Activated T-helper 2 cell treated with anti-CD3 and anti-CD28 coated beads, Interferon-gamma antibody, Interleukin-2, Interleukin-4, amounts not matched to agents 10 μg/mL and 5 μg/mL and 100 μg/mL, durations not matched to agents 14 hours and 24 hours and 36 hours (primary cell): Measurements from ENCODE around the gene CFAP57. TPM values are rescaled to one million over a fixed set of nuclear protein-coding genes. Genes with fewer than 3 reads are reported as not detected.

Experiments used
- DNase-seq: peaks from one replicate; pipeline ENCODE4 v3.0.0; 2021; ENCODE audit warnings: low spot score
- H3K27ac Mint-ChIP-seq: one replicate; pipeline ENCODE4 v1.8.0; 2021; ENCODE audit warnings: mixed read lengths
- H3K27me3 Mint-ChIP-seq: one replicate; pipeline ENCODE4 v1.8.0; 2021; ENCODE audit warnings: low read depth, mixed read lengths
- H3K36me3 Mint-ChIP-seq: one replicate; pipeline ENCODE4 v1.8.0; 2021; ENCODE audit warnings: low read depth, mixed read lengths
- H3K4me1 Mint-ChIP-seq: one replicate; pipeline ENCODE4 v1.8.0; 2021; ENCODE audit warnings: low read depth, mixed read lengths
- H3K4me3 Mint-ChIP-seq: one replicate; pipeline ENCODE4 v1.8.0; 2021; ENCODE audit warnings: low read depth, mild to moderate bottlenecking, moderate library complexity, mixed read lengths
- H3K9me3 Mint-ChIP-seq: one replicate; pipeline ENCODE4 v1.8.0; 2021; ENCODE audit warnings: mixed read lengths
- intact Hi-C: fragments of 100-400 bp; cut with micrococcal nuclease; formaldehyde crosslinking; loops from one replicate; pipeline ENCODE4 v1.15.1; 2023
- total RNA-seq: library from RNA; stranded (reverse); gene quantifications from 2 replicates; pipeline ENCODE4 v1.2.3, GENCODE V29; 2022

The CFAP57 gene
- total RNA-seq, 1 donor from 2014 or later: 0.11 TPM

- DNase-seq: no peak
- Mint-ChIP-seq H3K4me1 (peaks cover 12% of the 10 kb centered on the region), H3K9me3 (peaks cover 4% of the 10 kb centered on the region), H3K36me3 (no peaks in the 10 kb centered on the region), H3K27me3 (peaks cover 2% of the 10 kb centered on the region), H3K4me3 (no peak overlapping the region), H3K27ac (no peak overlapping the region)
- intact Hi-C loops: no loop called here
Observed at GRCh38 chr1:43235451-43236121, 63.5 kb downstream of the CFAP57 start.

DNA sequence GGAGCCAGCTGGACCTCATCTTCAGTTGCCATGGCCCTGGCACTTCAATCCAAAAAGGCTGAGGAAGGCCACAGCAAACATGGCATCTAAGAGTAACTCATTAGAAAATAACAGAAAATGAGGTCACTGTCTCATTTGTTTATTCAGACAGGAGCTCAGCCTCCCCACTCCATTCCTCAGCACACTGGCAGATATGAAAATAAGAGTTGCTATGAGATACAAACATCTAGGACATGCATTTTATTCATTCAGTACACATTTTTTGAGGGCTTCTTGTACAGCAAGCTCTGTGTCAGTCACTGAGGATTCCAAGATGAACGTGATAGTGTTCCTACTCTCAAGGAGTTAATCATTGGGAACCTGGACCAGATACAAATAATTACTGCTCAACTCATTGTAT is 65.0 kb downstream of the CFAP57 start:
- peaks cover 12% of the 10 kb centered on the region for H3K4me1 Mint-ChIP-seq
- DNase-seq: no peak
- H3K36me3 Mint-ChIP-seq: no peaks in the 10 kb centered on the region
- intact Hi-C loops: no loop called here
- H3K4me3 Mint-ChIP-seq: no peak overlapping the region
- H3K9me3 Mint-ChIP-seq: peaks cover 5% of the 10 kb centered on the region
- no peak overlapping the region for H3K27ac Mint-ChIP-seq
- H3K27me3 Mint-ChIP-seq: peaks cover 2% of the 10 kb centered on the region

DNA sequence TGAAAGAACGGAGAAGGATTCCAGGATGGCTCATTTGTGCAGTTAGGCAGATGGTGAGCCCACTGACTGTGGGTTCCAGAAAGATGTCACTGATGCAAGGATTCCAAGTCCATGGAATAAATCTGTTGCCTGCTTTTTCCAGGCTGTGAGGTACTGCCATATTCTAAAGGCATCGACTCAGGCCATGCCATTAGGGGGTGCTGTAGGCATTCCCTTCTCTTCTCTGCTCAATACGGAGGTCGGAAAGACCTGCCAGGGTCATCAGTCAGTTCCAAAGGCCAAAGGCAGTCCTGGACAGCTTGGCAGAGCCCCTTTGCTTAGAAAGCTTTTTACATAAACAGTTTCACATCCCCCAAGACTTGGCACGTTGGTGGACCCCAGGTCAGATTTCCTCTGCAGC is 66.0 kb downstream of the CFAP57 start:
- no peak overlapping the region for H3K4me3 Mint-ChIP-seq
- no peak for DNase-seq
- intact Hi-C loops: loop anchor here (1.0 kb wide), 1 partner anchor 120 kb away; the partner anchor contains the start of gene CDC20
- no peaks in the 10 kb centered on the region for H3K27me3 Mint-ChIP-seq
- no peaks in the 10 kb centered on the region for H3K36me3 Mint-ChIP-seq
- H3K27ac Mint-ChIP-seq: no peak overlapping the region
- peaks cover 12% of the 10 kb centered on the region for H3K4me1 Mint-ChIP-seq
- peaks cover 5% of the 10 kb centered on the region for H3K9me3 Mint-ChIP-seq

DNA sequence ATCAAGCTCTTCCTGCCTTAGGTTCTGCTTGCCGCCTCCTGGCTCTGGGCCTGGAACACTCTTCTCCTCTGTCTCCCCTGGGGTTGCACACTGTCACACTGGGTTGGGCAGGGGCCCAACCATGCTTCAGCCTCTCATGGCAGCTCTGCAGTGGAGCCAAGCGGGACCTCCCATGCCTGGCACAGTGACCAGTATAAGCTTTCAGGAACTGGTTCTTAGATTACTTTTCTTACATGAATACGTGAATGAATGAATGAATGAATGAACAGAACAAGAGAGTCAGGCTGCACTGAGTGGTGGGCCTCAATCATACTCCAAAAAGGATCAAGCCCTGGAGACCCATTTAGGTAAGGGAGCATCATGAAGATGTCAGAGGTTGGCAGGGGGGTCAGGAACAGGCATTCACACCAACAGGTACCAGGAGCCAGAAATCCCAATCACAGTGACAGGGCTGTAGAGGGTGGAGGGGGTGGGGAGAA is 66.9 kb downstream of the CFAP57 start:
- Mint-ChIP-seq H3K4me1 (peaks cover 12% of the 10 kb centered on the region), H3K27ac (no peak overlapping the region), H3K27me3 (no peaks in the 10 kb centered on the region), H3K4me3 (no peak overlapping the region), H3K36me3 (no peaks in the 10 kb centered on the region), H3K9me3 (peaks cover 5% of the 10 kb centered on the region)
- intact Hi-C loops: loop anchor here (1.0 kb wide), 1 partner anchor 119 kb away; the partner anchor contains the start of gene CDC20
- no peak for DNase-seq

DNA sequence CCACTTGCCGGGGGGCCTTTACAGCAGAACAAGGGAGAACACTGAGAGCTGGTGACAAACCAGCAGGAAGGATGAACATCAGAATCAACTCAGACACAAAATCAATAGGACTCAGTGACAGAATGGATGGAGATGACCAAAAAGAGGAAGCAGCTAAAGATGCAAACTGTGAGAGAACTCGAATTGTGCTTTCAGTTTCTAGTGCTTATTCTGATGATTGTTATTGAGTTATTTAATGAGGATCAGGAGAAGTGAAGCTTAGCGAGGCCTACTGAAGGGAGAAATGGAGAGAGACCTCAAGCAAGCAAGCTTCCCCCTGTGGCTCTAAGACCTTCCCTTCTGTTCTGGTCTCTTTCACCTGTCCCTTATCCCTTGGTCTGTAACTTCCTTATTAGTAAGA is 67.4 kb downstream of the CFAP57 start:
- no peak overlapping the region for H3K27ac Mint-ChIP-seq
- H3K27me3 Mint-ChIP-seq: no peaks in the 10 kb centered on the region
- no peaks in the 10 kb centered on the region for H3K36me3 Mint-ChIP-seq
- peaks cover 5% of the 10 kb centered on the region for H3K9me3 Mint-ChIP-seq
- intact Hi-C loops: no loop called here
- H3K4me3 Mint-ChIP-seq: no peak overlapping the region
- H3K4me1 Mint-ChIP-seq: peaks cover 12% of the 10 kb centered on the region
- no peak for DNase-seq

DNA sequence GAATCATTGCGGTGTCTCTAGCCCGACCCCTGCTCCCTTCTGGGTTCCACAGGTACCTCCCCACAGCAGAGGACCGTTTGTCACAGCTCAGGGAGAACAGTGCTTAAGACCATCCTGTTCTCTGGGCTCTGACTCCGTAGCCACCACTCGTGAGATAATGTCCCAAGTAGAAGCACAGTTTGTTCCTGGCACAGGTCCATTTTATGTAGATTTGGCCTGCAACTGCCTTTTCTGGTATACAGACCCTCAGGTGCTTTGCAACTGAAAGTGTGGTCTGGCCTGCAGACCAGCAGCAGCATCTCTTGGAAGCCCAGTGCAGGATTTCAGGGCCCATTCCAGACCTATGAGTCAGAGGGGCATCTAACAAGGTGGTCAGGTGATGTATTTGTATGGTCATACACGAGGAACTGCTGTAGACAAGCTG is 69.3 kb downstream of the CFAP57 start:
- H3K9me3 Mint-ChIP-seq: peaks cover 11% of the 10 kb centered on the region
- H3K27ac Mint-ChIP-seq: no peak overlapping the region

GRCh38 chr1:43243299-43243698 is 71.2 kb downstream of the CFAP57 start:
- Mint-ChIP-seq H3K27ac (no peak overlapping the region), H3K27me3 (peaks cover 11% of the 10 kb centered on the region), H3K9me3 (peaks cover 21% of the 10 kb centered on the region), H3K4me3 (no peak overlapping the region), H3K4me1 (peaks cover 12% of the 10 kb centered on the region), H3K36me3 (peaks cover 3% of the 10 kb centered on the region)
- DNase-seq: no peak
- intact Hi-C loops: no loop called here

More for the DNA sequence above, 69.3 kb downstream of the CFAP57 start:
- no peak for DNase-seq
- intact Hi-C loops: no loop called here
- H3K4me3 Mint-ChIP-seq: no peak overlapping the region
- no peaks in the 10 kb centered on the region for H3K36me3 Mint-ChIP-seq
- peaks cover 12% of the 10 kb centered on the region for H3K4me1 Mint-ChIP-seq
- H3K27me3 Mint-ChIP-seq: peaks cover 8% of the 10 kb centered on the region

- Mint-ChIP-seq H3K4me1 (peaks cover 2% of the 10 kb centered on the region), H3K36me3 (peaks cover 3% of the 10 kb centered on the region), H3K9me3 (peaks cover 22% of the 10 kb centered on the region), H3K27ac (no peak overlapping the region), H3K4me3 (no peak overlapping the region), H3K27me3 (peaks cover 20% of the 10 kb centered on the region)
- DNase-seq: no peak
- intact Hi-C loops: no loop called here
Observed at GRCh38 chr1:43246466-43247213, 74.5 kb downstream of the CFAP57 start.

DNA sequence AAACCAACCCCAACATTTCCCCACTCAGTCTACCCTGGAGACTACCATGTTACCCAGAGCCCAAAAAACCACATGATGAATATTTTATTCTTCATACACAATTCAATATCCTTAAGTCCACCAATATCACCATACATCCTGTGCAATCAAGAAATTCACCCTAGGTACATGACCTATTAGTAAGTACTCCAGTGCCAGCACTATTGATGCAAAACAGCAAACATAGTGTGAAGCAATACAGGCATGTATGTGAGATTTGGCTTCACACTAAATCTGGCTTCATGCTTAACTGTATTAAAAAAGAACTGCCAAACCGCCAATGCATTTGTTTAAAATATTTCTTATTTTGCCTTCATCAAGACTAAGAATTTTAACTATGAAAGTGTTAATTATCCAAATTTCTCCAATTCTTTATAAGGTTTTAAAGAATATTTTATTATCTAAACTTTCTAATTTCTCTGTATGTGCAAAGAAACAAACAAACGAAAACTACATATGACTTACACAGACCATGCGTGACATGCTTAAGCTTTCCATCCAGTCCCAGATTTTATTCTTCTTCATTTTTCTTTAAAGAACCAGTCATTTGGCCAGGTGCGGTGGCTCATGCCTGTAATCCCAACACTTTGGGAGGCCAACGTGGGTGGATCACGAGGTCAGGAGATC is 75.3 kb downstream of the CFAP57 start:
- Mint-ChIP-seq H3K36me3 (peaks cover 3% of the 10 kb centered on the region), H3K27ac (no peak overlapping the region), H3K27me3 (peaks cover 20% of the 10 kb centered on the region)

DNA sequence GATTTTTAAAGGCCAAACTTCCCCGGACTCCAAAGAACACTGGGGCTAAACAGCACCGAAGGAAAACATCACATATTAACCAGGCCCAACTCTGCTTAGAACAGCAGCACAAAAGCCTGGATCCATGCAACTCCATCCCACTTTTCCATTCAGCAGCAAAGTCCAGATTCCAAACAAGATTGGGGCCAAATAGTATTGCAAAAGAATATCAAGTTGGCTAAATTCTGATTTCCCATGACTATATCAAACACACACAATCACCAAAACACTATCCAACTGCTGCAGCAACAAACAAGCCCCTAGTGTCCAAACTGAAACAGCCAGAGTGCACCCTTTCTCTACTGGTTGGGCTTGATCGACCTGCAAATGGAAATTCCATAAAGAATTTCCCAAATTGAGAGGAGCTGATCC is 78.2 kb downstream of the CFAP57 start:
- no peak overlapping the region for H3K4me3 Mint-ChIP-seq
- peaks cover 27% of the 10 kb centered on the region for H3K27me3 Mint-ChIP-seq
- intact Hi-C loops: no loop called here
- peaks cover 3% of the 10 kb centered on the region for H3K36me3 Mint-ChIP-seq
- peaks cover 22% of the 10 kb centered on the region for H3K9me3 Mint-ChIP-seq
- no peak for DNase-seq
- H3K4me1 Mint-ChIP-seq: peaks cover 2% of the 10 kb centered on the region
- H3K27ac Mint-ChIP-seq: no peak overlapping the region

More for the DNA sequence above, 75.3 kb downstream of the CFAP57 start:
- Mint-ChIP-seq H3K4me3 (no peak overlapping the region), H3K9me3 (peaks cover 22% of the 10 kb centered on the region), H3K4me1 (peaks cover 2% of the 10 kb centered on the region)
- intact Hi-C loops: no loop called here
- DNase-seq: no peak

- peaks cover 23% of the 10 kb centered on the region for H3K27me3 Mint-ChIP-seq
- H3K27ac Mint-ChIP-seq: no peak overlapping the region
- no peak overlapping the region for H3K4me3 Mint-ChIP-seq
- intact Hi-C loops: no loop called here
- H3K4me1 Mint-ChIP-seq: peaks cover 2% of the 10 kb centered on the region
- DNase-seq: no peak
- H3K36me3 Mint-ChIP-seq: peaks cover 3% of the 10 kb centered on the region
- H3K9me3 Mint-ChIP-seq: peaks cover 20% of the 10 kb centered on the region
Observed at GRCh38 chr1:43251024-43251423, 78.9 kb downstream of the CFAP57 start.

- H3K36me3 Mint-ChIP-seq: no peaks in the 10 kb centered on the region
- H3K27me3 Mint-ChIP-seq: peaks cover 18% of the 10 kb centered on the region
- no peak overlapping the region for H3K27ac Mint-ChIP-seq
- intact Hi-C loops: no loop called here
- no peak overlapping the region for H3K4me3 Mint-ChIP-seq
- peaks cover 10% of the 10 kb centered on the region for H3K9me3 Mint-ChIP-seq
- no peak for DNase-seq
- no peaks in the 10 kb centered on the region for H3K4me1 Mint-ChIP-seq
Observed at GRCh38 chr1:43252225-43252624, 80.1 kb downstream of the CFAP57 start.

- Mint-ChIP-seq H3K4me1 (no peaks in the 10 kb centered on the region), H3K36me3 (no peaks in the 10 kb centered on the region), H3K9me3 (peaks cover 9% of the 10 kb centered on the region), H3K4me3 (no peak overlapping the region), H3K27me3 (peaks cover 18% of the 10 kb centered on the region), H3K27ac (no peak overlapping the region)
- DNase-seq: no peak
- intact Hi-C loops: no loop called here
Observed at GRCh38 chr1:43253173-43253572, 81.0 kb downstream of the CFAP57 start.
